Liver (tissue), 9 donors: ENCODE results near the gene HMGN5. TPM values are rescaled to one million over a fixed set of nuclear protein-coding genes. Genes with fewer than 3 reads are reported as not detected.
A peak's percentile ranks its signal among the peaks of the same experiment; 100 is the strongest.

Experiments
- DNase-seq: peaks from one replicate; pipeline ENCODE4 v3.0.0-alpha.2; 2017; ENCODE audit warnings: low spot score
- H3K27ac ChIP-seq, 2 donors: one replicate each; pipeline ENCODE4 v1.7.0; 2013; ENCODE audit warnings: inconsistent platforms in 2 of 2, low read length in 2 of 2, control low read depth in 1 of 2, low read depth in 1 of 2, mild to moderate bottlenecking in 1 of 2
- H3K27me3 ChIP-seq, 4 donors: one replicate each; pipeline versions ENCODE4 v1.6.1 to v1.7.0; 2013; ENCODE audit warnings: low read length in 3 of 4, inconsistent platforms in 1 of 4, mild to moderate bottlenecking in 1 of 4, moderate library complexity in 1 of 4; ENCODE audit not compliant: control insufficient read depth in 4 of 4, insufficient read depth in 4 of 4
- H3K36me3 ChIP-seq, 4 donors: one replicate each; pipeline versions ENCODE4 v1.6.1 to v1.7.0; 2013; ENCODE audit warnings: low read length in 3 of 4, mild to moderate bottlenecking in 3 of 4, low read depth in 1 of 4, moderate library complexity in 1 of 4; ENCODE audit not compliant: control insufficient read depth in 4 of 4, insufficient read depth in 3 of 4
- H3K4me1 ChIP-seq, 4 donors: one replicate each; pipeline versions ENCODE4 v1.6.1 to v1.7.0; 2013; ENCODE audit warnings: low read length in 3 of 4, mild to moderate bottlenecking in 3 of 4, moderate library complexity in 1 of 4; ENCODE audit not compliant: control insufficient read depth in 4 of 4, insufficient read depth in 4 of 4
- H3K4me3 ChIP-seq, 3 donors: one replicate each; pipeline versions ENCODE4 v1.6.1 to v1.7.0; 2013; ENCODE audit warnings: low read length in 3 of 3, control low read depth in 1 of 3, low read depth in 1 of 3, mild to moderate bottlenecking in 1 of 3
- H3K9ac ChIP-seq, 2 donors: one replicate each; pipeline ENCODE4 v1.7.0; 2013; ENCODE audit warnings: low read length in 2 of 2, mild to moderate bottlenecking in 2 of 2, moderate library complexity in 2 of 2, control low read depth in 1 of 2, low read depth in 1 of 2
- H3K9me3 ChIP-seq, 4 donors: one replicate each; pipeline versions ENCODE4 v1.6.1 to v1.7.0; 2013; ENCODE audit warnings: low read length in 3 of 4; ENCODE audit not compliant: control insufficient read depth in 4 of 4
- ATF3 ChIP-seq: IDR thresholded peaks from 2 replicates; pipeline ENCODE4 v1.6.1; 2016; ENCODE audit warnings: antibody characterized with exemption
- CTCF ChIP-seq: fragments of 150-350 bp; IDR thresholded peaks from 2 replicates; pipeline ENCODE4 v1.5.1; 2017; ENCODE audit warnings: improper control_type of control experiment, low read depth, low read length; ENCODE audit not compliant: missing input control
- EGR1 ChIP-seq, 2 donors: IDR thresholded peaks; 2 replicates each; pipeline ENCODE4 v1.6.1; 2016 to 2018; ENCODE audit warnings: antibody characterized with exemption in 2 of 2, low read depth in 2 of 2
- FOXA1 ChIP-seq: IDR thresholded peaks from 2 replicates; pipeline ENCODE4 v1.6.1; 2016; ENCODE audit warnings: antibody characterized with exemption
- FOXA2 ChIP-seq: IDR thresholded peaks from 2 replicates; pipeline ENCODE4 v1.6.1; 2016; ENCODE audit warnings: antibody characterized with exemption
- GABPA ChIP-seq, 2 donors: IDR thresholded peaks in 1 of 2; conservative IDR thresholded peaks in 1 of 2; 2 replicates each; pipeline ENCODE4 v1.6.1; 2016; ENCODE audit warnings: antibody characterized with exemption in 2 of 2, mild to moderate bottlenecking in 1 of 2, moderate library complexity in 1 of 2
- HNF4A ChIP-seq, 2 donors: conservative IDR thresholded peaks; 2 replicates each; pipeline ENCODE4 v1.6.1; 2016; ENCODE audit warnings: antibody characterized with exemption in 2 of 2, mild to moderate bottlenecking in 2 of 2
- HNF4G ChIP-seq: IDR thresholded peaks from 2 replicates; pipeline ENCODE4 v1.6.1; 2016; ENCODE audit warnings: antibody characterized with exemption
- JUND ChIP-seq, 2 donors: IDR thresholded peaks; 2 replicates each; pipeline ENCODE4 v1.6.1; 2016; ENCODE audit warnings: antibody characterized with exemption in 2 of 2
- MAX ChIP-seq: IDR thresholded peaks from 2 replicates; pipeline ENCODE4 v1.6.1; 2016; ENCODE audit warnings: antibody characterized with exemption
- RAD21 ChIP-seq, 2 donors: IDR thresholded peaks; 2 replicates each; pipeline ENCODE4 v1.6.1; 2016; ENCODE audit warnings: antibody characterized with exemption in 2 of 2, mild to moderate bottlenecking in 2 of 2
- REST ChIP-seq: IDR thresholded peaks from 2 replicates; pipeline ENCODE4 v1.6.1; 2016; ENCODE audit warnings: antibody characterized with exemption, mild to moderate bottlenecking
- RXRA ChIP-seq, 2 donors: IDR thresholded peaks; 2 replicates each; pipeline ENCODE4 v1.6.1; 2017 to 2018; ENCODE audit warnings: antibody characterized with exemption in 2 of 2, mild to moderate bottlenecking in 1 of 2
- SP1 ChIP-seq: IDR thresholded peaks from 2 replicates; pipeline ENCODE4 v1.6.1; 2018; ENCODE audit warnings: antibody characterized with exemption, mild to moderate bottlenecking
- TAF1 ChIP-seq: conservative IDR thresholded peaks from 2 replicates; pipeline ENCODE4 v1.6.1; 2016; ENCODE audit warnings: antibody characterized with exemption, mild to moderate bottlenecking
- YY1 ChIP-seq: IDR thresholded peaks from 2 replicates; pipeline ENCODE4 v1.6.1; 2016; ENCODE audit warnings: antibody characterized with exemption, mild to moderate bottlenecking
- ZBTB33 ChIP-seq: IDR thresholded peaks from 2 replicates; pipeline ENCODE4 v1.6.1; 2016; ENCODE audit warnings: antibody characterized with exemption
- WGBS: extraction: QIAGEN DNeasy Blood & Tissue Kit; methylation state at CpG from one replicate; pipeline ENCODE4 v1.1.7; 2013; 5-methylcytosine and 5-hydroxymethylcytosine counted together
- polyA plus RNA-seq, 2 donors: library from polyadenylated mRNA; stranded (reverse) in 1 of 2; unstranded in 1 of 2; fragments of 200-250 nt in 1 of 2; fragments of >200 nt in 1 of 2; fragmentation: Nextera tagmentation in 1 of 2; extraction: Ambion mirVana in 1 of 2; gene quantifications; one replicate each; pipeline versions ENCODE4 v1.2.1 to v1.2.3, GENCODE V29; 2013 to 2015
- total RNA-seq, 2 donors: library from RNA; depleted of rRNA; stranded (reverse); fragments of >200 nt; gene quantifications; one replicate each; pipeline ENCODE4 v1.2.3, GENCODE V29; 2014
- donor health status: healthy.
- donor health status: healthy.
- donor health status: healthy.
- donor health status: healthy.
- donor health status: healthy.

The HMGN5 gene
- total and polyA plus RNA-seq, 4 donors, result 2.0 to 10.5 (median 5.5) TPM

- no peak overlapping the region for H3K9ac ChIP-seq
- DNase-seq, result no peak
- H3K27ac ChIP-seq, result no peak overlapping the region
- H3K4me1 ChIP-seq, result no peaks in the 10 kb centered on the region
- H3K27me3 ChIP-seq, result no peaks in the 10 kb centered on the region
- WGBS, result 98% methylated on average over 2 of the region's 2 CpGs
- H3K9me3 ChIP-seq, result peaks cover 0 to 1% (median 0%) of the 10 kb centered on the region in 4 donors
- peak overlapping the region in 1 of 3 donors; percentile 23 for H3K4me3 ChIP-seq
- TF ChIP-seq JUND (IDR thresholded peaks at IDR 0.05), result no peak
- TF ChIP-seq GABPA (IDR thresholded peaks at IDR 0.05 in 1 of 2, conservative IDR thresholded peaks at IDR 0.05 in 1 of 2), result no peak
- no peak for TF ChIP-seq RXRA (IDR thresholded peaks at IDR 0.05)
- no peak for TF ChIP-seq YY1
- no peak for TF ChIP-seq HNF4G
- TF ChIP-seq EGR1 (IDR thresholded peaks at IDR 0.05; ENCODE audit: low read depth in 2 of 2), result no peak
- no peak for TF ChIP-seq ZBTB33
- no peak for TF ChIP-seq RAD21 (IDR thresholded peaks at IDR 0.05)
- no peak for TF ChIP-seq CTCF
- no peak for TF ChIP-seq TAF1
- TF ChIP-seq ATF3, result no peak
- no peak for TF ChIP-seq REST
- TF ChIP-seq FOXA2, result no peak
- TF ChIP-seq FOXA1, result no peak
- TF ChIP-seq SP1, result no peak
- TF ChIP-seq MAX, result no peak
- TF ChIP-seq HNF4A (conservative IDR thresholded peaks at IDR 0.05), result no peak
- H3K36me3 ChIP-seq, result no peaks in the 10 kb centered on the region
Observed at GRCh38 chrX:81082649-81083048, 119.1 kb downstream of the HMGN5 start.

Other genes starting within 250 kb of the HMGN5 start
- 10 to 100 TPM; 15.5 to 64.3 TPM for gene SH3BGRL, start 189 bp upstream of the HMGN5 start, total RNA-seq
- 10 to 100 TPM; 18.6 to 22.6 TPM for gene SH3BGRL, start 189 bp upstream of the HMGN5 start, polyA plus RNA-seq